GOT3 (cell line): Measurements from ENCODE around the gene RPL11.
"Not testable (repeated sequence)": the region's sequence is repeated elsewhere in the genome, so short reads cannot be mapped to it uniquely, and the experiment has no call there.

Experiments
- DNase-seq: peaks from one replicate; lab custom pipeline; 2025; ENCODE audit warnings: mixed read lengths; lab: John Stamatoyannopoulos, UW

Gene RPL11

GRCh38 chr1:23685197-23685596 lies 6.4 kb upstream of the RPL11 start:
- DNase-seq = not testable (repeated sequence)

DNA sequence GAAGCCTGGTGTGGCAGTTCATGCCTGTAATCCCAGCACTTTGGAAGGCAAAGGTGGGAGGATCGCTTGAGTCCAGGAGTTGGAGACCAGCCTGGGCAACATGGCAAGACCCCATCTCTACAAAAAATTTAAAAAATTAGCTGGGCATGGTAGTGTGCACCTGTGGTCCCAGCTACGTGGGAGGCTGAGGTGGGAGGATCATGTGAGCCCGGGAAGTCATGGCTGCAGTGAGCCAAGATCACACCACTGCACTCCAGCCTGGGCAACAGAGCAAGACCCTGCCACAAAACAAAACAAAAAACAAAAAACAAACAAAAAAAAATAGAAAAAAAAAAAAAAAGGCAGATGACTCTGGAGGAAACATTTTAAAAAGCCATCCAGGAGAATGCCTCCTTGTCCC lies 3.9 kb upstream of the RPL11 start:
- DNase-seq = not testable (repeated sequence)

GRCh38 chr1:23688281-23688680 lies 3.3 kb upstream of the RPL11 start:
- not testable (repeated sequence) for DNase-seq

DNA sequence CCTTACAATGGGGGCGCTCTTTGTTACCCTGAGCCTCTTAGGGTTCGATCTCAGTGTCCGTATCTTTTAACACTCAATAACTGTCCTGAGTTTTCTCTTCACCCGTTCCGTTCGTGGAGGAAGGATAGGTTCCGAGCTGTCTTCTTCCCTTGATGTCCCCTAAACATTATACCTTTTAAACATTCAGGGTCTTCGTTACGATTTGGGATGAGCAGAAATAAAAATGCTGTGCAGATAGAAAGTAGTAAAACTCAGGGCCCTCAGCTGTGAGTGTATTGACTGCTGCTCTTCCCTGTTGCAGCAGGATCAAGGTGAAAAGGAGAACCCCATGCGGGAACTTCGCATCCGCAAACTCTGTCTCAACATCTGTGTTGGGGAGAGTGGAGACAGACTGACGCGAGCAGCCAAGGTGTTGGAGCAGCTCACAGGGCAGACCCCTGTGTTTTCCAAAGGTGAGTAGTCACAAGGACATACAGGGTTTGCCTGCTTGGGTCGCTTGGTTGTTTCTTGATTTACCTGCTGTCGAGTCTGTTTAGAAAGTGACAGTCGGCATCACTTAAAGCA lies 784 bp downstream of the RPL11 start:
- no peak for DNase-seq

- DNase-seq = no peak
Measured at GRCh38 chr1:23693599-23693998, 2.0 kb downstream of the RPL11 start.

DNA sequence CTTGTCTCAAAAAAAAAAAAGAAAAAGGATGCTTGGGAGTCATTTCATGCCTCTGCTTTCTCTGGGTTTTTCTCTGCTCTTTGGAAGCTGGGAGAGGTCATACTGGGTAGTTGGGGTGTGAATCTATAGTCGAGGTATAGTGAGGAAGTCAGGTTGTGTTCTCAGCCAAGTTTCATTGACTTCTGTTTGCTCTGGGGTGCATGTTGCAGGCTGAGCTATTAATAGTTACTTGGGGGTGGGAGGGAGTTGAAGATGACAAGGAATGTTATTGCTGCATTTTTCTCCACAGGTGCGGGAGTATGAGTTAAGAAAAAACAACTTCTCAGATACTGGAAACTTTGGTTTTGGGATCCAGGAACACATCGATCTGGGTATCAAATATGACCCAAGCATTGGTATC lies 2.8 kb downstream of the RPL11 start:
- DNase-seq = no peak

- DNase-seq = no peak
Measured at GRCh38 chr1:23695667-23696066, 4.1 kb downstream of the RPL11 start.

DNA sequence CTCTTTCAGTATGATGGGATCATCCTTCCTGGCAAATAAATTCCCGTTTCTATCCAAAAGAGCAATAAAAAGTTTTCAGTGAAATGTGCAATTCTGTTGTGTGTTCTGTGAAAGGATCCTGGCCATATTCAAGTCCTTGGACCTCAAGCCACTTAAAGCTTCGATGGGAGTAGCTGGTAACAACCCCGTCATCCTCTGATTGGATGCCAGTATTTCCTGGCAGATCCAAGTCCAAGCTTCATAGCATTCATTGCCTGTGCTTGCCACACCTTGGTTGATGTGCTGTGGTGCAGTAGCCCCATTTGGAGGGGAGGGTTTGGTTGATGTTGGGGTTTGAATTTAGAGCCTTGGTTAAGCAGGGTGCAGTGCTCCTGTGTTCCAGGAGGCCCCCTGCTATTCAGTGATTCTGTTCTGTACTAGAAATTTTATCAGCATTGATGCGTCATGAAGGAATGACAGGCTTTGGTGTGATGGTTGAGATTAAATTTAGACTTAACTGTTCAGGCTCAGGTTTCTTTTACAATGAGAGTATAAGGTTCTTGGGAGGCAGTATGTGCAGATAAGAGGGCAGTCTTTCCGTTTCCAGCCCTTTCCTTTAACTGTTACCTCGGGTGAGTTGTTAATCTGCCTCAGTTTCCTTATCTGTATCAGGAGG lies 4.9 kb downstream of the RPL11 start:
- no peak for DNase-seq

DNA sequence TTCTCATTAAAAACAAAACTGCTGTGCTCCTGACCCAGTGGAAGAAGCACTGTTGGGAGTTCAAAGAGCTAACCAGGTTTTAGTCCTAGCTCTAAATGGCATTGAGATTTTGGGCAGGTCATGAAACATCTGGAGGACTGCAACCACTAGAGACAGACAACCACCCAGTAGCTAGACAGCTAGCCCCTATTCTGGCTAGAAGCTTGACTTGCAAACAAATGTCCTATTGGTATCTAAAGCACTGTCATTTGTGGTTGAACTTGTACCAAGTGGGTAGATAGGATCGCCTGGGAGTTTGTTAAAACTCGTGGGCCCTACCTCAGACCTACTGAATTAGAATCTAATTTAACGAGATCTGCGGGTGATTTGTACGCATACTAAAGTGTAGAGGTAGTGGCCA lies 6.9 kb downstream of the RPL11 start:
- no peak for DNase-seq

- DNase-seq = peak; percentile 10
Measured at GRCh38 chr1:23699280-23700179, 7.9 kb downstream of the RPL11 start.

DNA sequence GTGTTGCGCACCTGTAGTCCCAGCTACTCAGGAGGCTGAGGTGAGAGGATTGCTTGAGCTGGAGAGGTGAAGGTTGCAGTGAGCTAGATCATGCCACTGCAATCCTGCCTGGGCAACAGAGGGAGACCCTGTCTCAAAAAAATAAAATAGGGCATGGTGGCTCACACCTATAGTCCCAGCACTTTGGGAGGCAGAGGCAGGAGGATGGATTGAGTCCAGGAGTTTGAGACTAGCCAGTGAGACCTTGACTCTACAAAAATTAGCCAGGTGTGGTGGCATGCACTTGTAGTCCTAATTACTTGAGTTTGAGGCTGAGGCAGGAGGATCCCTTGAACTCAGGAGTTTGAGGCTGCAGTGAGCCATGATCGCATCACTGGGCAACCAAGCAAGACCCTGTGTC lies 9.7 kb downstream of the RPL11 start:
- no peak for DNase-seq

DNA sequence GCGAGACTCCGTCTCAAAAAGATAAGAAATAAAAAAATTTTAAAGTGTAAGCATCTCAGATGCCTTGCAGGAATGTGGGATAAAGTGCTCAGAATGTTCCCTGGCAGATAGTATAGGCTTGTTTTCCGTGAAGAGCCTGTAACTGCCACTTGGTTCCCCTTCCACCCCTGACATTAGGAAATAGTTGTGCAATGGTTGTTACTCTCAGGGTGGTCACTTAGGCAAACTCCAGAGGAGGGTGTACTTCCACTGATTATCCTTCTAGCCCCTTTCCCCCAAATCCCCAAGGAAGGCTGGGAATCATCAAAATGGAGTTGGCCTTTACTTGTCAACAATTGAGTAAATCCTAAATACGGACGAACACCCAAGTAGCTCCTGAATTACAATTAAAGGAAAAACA lies 10.4 kb downstream of the RPL11 start:
- no peak for DNase-seq

DNA sequence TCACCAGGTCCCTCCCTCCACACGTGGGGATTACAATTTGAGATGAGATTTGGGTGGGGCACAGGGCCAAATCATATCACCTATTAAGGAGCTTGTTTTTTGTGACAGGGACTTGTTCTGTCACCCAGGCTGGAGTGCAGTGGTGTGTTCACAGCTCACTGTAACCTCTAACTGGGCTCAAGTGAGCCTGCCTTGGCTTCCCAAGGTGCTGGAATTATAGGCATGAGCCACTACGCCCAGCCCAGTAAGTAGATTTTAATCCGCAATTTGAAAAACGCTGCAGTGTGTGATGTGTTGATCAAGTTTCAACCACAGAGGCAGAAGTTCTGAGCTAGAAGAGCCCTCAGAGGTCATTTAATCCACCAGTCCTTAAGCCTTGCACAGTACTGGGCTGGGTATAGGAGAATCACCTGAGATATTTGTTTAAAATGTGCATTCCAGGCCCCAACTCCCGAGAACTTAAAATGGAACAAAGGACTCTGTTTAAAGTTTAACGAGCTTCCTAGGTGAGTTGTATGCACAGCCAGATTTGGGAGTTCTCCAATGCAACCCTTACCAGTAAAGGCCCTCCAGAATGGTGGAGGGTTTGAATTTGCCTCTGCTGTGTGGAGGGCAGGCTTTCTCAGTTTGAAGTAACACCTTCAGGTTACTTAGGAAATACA lies 13.4 kb downstream of the RPL11 start:
- no peak for DNase-seq

GRCh38 chr1:23709229-23709628 lies 17.6 kb downstream of the RPL11 start:
- no peak for DNase-seq

DNA sequence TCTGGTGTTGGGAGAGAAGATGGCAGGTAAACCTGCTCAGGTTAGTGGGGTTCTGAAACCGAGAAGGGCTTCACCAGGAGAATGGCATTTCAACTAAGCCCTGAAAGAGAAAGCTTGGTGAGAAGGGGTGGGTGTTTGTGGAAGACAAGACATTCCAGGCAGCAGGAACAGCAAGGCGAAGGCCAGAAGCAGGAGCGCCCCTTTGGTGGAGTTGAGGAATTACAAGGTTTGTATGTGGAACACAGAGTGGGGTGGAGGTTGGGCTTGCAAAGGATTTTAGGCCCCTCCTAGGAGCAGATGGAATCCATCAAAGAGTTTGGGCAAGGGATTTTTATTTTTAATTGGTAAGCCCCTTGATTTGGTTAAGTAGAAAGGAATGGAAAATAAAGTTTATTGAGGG lies 26.9 kb downstream of the RPL11 start:
- no peak for DNase-seq

DNA sequence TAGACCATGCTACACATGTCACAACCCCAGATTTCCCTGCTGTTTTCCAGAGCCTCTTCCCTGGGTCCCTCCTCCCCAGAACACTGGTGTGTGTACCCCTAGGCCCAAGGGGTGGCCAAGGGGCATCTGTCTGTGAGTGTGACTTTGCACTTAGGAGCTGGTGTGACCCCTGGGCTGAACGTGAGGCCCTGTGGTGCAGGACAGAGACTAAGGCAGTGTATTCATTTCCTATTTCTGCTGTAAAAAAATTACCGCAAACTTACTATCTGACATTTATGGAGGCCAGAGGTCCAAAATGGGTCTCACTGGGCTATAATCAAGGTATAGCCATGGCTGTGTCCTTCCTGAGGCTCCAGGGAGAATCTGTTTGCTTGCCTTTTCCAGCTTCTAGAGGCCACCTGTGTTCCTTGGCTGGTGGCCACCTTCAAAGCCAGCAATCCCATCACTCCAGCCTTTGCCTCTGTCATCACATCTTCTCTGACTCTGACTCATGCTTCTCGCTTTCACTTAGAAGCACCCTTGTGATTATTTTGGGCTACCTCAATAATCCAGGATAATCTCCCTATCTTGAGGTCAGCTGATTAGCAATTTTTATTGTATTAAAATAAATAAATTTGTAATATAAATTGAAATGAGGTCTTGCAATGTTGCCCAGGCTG lies 27.7 kb downstream of the RPL11 start:
- no peak for DNase-seq

GRCh38 chr1:23720256-23720995 lies 28.8 kb downstream of the RPL11 start:
- no peak for DNase-seq

DNA sequence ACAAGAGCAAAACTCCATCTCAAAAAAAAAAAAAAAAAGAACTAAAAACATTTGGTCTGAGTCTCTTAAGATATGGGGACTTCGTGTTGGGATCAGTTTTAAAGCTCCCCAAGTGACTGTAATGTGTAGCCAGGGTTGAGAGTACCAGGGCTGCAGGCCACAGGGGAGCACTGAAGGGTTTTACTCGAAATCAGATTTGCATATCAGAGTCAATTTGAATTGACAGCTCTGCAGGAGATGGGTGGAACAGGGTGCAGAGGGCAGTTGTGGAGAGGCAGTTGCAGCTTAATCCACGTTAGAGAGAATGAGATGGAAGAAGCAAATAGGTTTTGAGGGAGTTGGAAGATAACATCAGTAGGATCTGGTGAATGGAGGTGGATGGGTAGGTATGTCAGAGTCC lies 31.0 kb downstream of the RPL11 start:
- DNase-seq = no peak

GRCh38 chr1:23726686-23727085 lies 35.1 kb downstream of the RPL11 start:
- no peak for DNase-seq

- DNase-seq = no peak
Measured at GRCh38 chr1:23727362-23727811, 35.8 kb downstream of the RPL11 start.
